DOHH2 (cell line): ENCODE measurements around the gene C12orf42.

Experiments
- CTCF ChIP-seq: fragments of 200-600 bp; sonication (generic); IDR thresholded peaks from one replicate; pipeline ENCODE4 v1.5.1; 2014; ENCODE audit warnings: antibody characterized with exemption, mild to moderate bottlenecking, low read depth, low read length; ENCODE audit not compliant: poor library complexity, severe bottlenecking
- EZH2phosphoT487 ChIP-seq: fragments of 200-600 bp; sonication (generic); IDR thresholded peaks from 2 replicates; pipeline ENCODE4 v1.6.1; 2017; ENCODE audit warnings: borderline replicate concordance, mild to moderate bottlenecking, antibody characterized with exemption, low read length, moderate library complexity, mixed read lengths

- no peak for TF ChIP-seq CTCF
- no peak for TF ChIP-seq EZH2phosphoT487
Measured at GRCh38 chr12:103523771-103524170, 28.0 kb upstream of the C12orf42 start.
